ENCODE data around the gene C5orf15. TPM values are rescaled to one million over a fixed set of nuclear protein-coding genes. Genes with fewer than 3 reads are reported as not detected.
A peak's percentile ranks its signal among the peaks of the same experiment; 100 is the strongest.

Gene C5orf15
- total and polyA plus RNA-seq, 9 of the 15 experiments (the other 6 are each of a cell fraction or from before 2014, with no cell fraction given), result 23.3 to 50.7 (median 35.5) TPM

GRCh38 chr5:133938039-133938821 is 30.2 kb downstream of the C5orf15 start (continued):
- TF ChIP-seq SPI1 (IDR thresholded peaks at IDR 0.05; ENCODE audit: borderline replicate concordance, low read depth, low read length), result peak; percentile 78
- TF ChIP-seq TAF7 (tag; IDR thresholded peaks at IDR 0.05), result 0 out of 2 replicates have a peak, but pooled peaks have one; percentile 40
- TF ChIP-seq NFRKB (IDR thresholded peaks at IDR 0.05; ENCODE audit: low read depth), result peak; percentile 24; the same call in 1 of the 2 replicates
- peak; percentile 42; the same call in 1 of the 2 replicates for TF ChIP-seq ELF4 (CRISPR knock-in tag; IDR thresholded peaks at IDR 0.05)
- peak; percentile 79 for TF ChIP-seq ESRRA (IDR thresholded peaks at IDR 0.05; ENCODE audit: borderline replicate concordance, low read depth)
- TF ChIP-seq JUND (IDR thresholded peaks at IDR 0.05; ENCODE audit: borderline replicate concordance, low read depth, low read length), result peak; percentile 44; the same call in 1 of the 2 replicates
- no peak; the same call in 2 of the 3 replicates for TF ChIP-seq JUND (tag; IDR thresholded peaks at IDR 0.05; ENCODE audit: borderline replicate concordance, low read depth, low read length)
- TF ChIP-seq CBFA2T3 (IDR thresholded peaks at IDR 0.05), result peak; percentile 32; the same call in 1 of the 2 replicates
- TF ChIP-seq ELF1 (tag; IDR thresholded peaks at IDR 0.05), result peak; percentile 75
- TF ChIP-seq ZBED1 (IDR thresholded peaks at IDR 0.05), result no peak
- 0 out of 4 replicates have a peak, but pooled peaks of 1 of the 2 experiments have one; percentile 13 for TF ChIP-seq ARNT (IDR thresholded peaks at IDR 0.05)
- TF ChIP-seq, protein P1, sequence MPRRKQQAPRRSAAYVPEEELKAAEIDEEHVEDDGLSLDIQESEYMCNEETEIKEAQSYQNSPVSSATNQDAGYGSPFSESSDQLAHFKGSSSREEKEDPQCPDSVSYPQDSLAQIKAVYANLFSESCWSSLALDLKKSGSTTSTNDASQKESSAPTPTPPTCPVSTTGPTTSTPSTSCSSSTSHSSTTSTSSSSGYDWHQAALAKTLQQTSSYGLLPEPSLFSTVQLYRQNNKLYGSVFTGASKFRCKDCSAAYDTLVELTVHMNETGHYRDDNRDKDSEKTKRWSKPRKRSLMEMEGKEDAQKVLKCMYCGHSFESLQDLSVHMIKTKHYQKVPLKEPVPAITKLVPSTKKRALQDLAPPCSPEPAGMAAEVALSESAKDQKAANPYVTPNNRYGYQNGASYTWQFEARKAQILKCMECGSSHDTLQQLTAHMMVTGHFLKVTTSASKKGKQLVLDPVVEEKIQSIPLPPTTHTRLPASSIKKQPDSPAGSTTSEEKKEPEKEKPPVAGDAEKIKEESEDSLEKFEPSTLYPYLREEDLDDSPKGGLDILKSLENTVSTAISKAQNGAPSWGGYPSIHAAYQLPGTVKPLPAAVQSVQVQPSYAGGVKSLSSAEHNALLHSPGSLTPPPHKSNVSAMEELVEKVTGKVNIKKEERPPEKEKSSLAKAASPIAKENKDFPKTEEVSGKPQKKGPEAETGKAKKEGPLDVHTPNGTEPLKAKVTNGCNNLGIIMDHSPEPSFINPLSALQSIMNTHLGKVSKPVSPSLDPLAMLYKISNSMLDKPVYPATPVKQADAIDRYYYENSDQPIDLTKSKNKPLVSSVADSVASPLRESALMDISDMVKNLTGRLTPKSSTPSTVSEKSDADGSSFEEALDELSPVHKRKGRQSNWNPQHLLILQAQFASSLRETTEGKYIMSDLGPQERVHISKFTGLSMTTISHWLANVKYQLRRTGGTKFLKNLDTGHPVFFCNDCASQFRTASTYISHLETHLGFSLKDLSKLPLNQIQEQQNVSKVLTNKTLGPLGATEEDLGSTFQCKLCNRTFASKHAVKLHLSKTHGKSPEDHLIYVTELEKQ (CRISPR knock-in tag; IDR thresholded peaks at IDR 0.05), result no peak; the same call in 1 of the 2 replicates
- TF ChIP-seq RHOXF2B (CRISPR knock-in tag; conservative IDR thresholded peaks at IDR 0.05), result no peak
- TF ChIP-seq ZSCAN29 (IDR thresholded peaks at IDR 0.05), result no peak
- 0 out of 2 replicates have a peak, but pooled peaks have one; percentile 21 for TF ChIP-seq TEAD2 (tag; IDR thresholded peaks at IDR 0.05)
- peak; percentile 51; the same call in 1 of the 2 replicates for TF ChIP-seq TEAD4 (IDR thresholded peaks at IDR 0.05; ENCODE audit: low read length)
- no peak for TF ChIP-seq TEAD4 (CRISPR knock-in tag; IDR thresholded peaks at IDR 0.05; ENCODE audit: borderline replicate concordance)
- TF ChIP-seq MCM3 (IDR thresholded peaks at IDR 0.05), result no peak
- TF ChIP-seq SIN3A (IDR thresholded peaks at IDR 0.05; ENCODE audit: borderline replicate concordance in 2 of 2, control insufficient read depth in 1 of 2, low read depth in 2 of 2, low read length in 2 of 2), result no peak
- peak; percentile 72 for TF ChIP-seq SMARCA4 (IDR thresholded peaks at IDR 0.05)
- TF ChIP-seq HDGF (IDR thresholded peaks at IDR 0.05), result no peak
- TF ChIP-seq TFAM (CRISPR knock-in tag; conservative IDR thresholded peaks at IDR 0.05), result no peak
- TF ChIP-seq MEF2A (IDR thresholded peaks at IDR 0.05; ENCODE audit: control insufficient read depth, low read depth, low read length), result no peak
- TF ChIP-seq ZNF23 (CRISPR knock-in tag; IDR thresholded peaks at IDR 0.05), result no peak
- no peak for TF ChIP-seq GTF2F1 (IDR thresholded peaks at IDR 0.05; ENCODE audit: low read depth, low read length)
- peak; percentile 96 for TF ChIP-seq FOXJ2 (tag; IDR thresholded peaks at IDR 0.05)
- TF ChIP-seq NCOR1 (IDR thresholded peaks at IDR 0.05), result no peak
- TF ChIP-seq HMG20B (CRISPR knock-in tag; IDR thresholded peaks at IDR 0.05), result no peak

Data from K562 (cell line).